Stromal cell of bone marrow (primary cell): Measurements from ENCODE around the gene SHCBP1L.

Experiments
- DNase-seq: peaks from one replicate; pipeline ENCODE4 v3.0.0-alpha.2; 2012; ENCODE audit warnings: low read depth

Gene SHCBP1L

GRCh38 chr1:182890927-182891610 lies 61.9 kb downstream of the SHCBP1L start:
- no peak for DNase-seq

DNA sequence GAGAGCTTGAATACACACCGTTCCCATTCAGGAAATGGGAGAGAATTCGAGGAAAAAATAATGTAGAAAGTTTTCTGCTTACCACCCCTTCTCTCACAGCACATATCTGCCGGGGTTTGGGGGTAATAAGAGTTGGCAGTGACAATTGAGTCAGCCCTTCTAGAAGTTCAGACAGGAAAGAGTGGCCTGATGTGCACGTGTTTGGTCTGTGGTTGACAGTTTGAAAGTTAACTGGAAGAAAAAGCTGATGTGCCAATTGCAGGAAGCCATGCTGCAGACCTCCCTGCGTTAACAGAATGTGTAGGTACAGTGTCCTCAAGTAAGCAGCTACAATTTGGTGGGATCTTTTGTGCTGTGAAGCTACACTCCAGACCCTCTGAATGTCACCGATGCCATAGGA lies 63.0 kb downstream of the SHCBP1L start:
- no peak for DNase-seq

DNA sequence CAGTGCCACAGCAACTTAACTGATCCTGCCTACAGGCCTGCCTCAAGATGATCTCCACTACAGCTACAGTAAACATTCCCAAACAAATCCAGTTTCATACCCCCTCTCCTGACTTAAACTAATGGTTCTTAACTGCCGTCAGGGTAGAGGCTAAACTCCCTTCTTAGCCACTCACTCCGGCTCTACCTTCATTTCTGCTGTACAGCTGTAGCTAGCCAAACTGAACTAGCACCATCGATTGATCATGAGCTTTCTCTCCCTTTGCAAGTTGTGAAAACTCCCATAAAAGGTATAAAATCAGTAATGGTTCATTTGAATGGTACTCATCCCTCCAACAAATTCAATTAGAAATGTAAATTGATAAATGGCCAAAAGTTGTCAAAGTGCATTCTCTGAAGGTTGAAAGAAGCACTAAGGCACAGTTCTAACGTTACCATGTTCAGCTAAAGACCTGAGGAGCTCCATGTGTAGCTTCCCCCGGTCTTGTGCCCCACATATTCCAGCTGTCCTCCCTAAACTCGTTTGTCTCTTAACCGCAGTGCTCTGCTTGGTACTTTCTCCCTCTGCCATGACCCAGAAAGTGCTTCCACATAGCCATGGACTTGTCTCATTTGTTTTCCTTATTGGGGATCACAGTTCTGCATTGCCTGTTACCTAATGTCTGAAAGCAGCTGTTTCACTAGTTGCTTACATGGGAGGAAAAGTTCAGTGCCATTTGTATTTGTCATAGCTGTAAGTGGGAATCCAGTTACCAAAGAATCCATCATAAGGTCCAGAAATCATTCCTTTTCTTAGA lies 64.0 kb downstream of the SHCBP1L start:
- DNase-seq = peak; percentile 13

GRCh38 chr1:182886985-182887384 lies 66.0 kb downstream of the SHCBP1L start:
- DNase-seq = no peak

GRCh38 chr1:182885591-182885990 lies 67.4 kb downstream of the SHCBP1L start:
- DNase-seq = no peak

DNA sequence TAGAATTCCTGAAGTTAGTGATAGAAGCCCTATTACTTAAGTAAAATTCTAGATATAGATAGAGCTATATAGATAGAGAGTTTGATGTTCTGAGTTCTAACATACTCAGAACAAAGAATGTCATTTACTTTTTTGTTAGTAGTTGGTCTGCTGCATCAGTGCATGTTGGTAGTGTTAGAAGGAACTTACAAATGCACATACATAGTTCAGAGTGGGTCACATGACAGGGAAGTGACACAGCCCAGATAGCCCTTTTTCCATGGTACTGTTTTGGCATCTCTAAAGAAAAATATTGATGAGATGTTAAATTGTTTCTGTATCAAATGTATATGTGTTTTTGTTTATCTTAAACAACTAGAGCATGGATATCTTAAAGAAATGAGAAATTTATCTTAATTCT lies 68.1 kb downstream of the SHCBP1L start:
- DNase-seq = no peak

- no peak for DNase-seq
These were observed 75.1 kb downstream of the SHCBP1L start for GRCh38 chr1:182877842-182878241.

- DNase-seq = no peak
These were observed 75.6 kb downstream of the SHCBP1L start for GRCh38 chr1:182877331-182877730.

DNA sequence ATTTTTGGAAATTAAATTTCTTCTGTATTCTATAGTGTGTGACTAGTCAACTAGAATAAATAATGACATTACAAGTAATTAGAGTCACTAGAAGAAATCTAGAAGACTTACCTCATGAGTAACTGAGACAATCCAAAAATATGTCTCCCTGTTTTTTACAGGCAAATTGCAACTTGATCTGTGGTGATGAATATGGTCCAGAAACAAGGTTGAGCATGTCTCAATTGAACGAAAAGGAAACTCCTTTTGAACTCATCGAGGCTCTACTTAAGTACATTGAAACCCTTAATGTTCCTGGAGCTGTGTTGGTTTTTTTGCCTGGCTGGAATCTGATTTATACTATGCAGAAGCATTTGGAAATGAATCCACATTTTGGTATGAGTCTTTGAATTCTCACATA lies 77.1 kb downstream of the SHCBP1L start:
- no peak for DNase-seq

DNA sequence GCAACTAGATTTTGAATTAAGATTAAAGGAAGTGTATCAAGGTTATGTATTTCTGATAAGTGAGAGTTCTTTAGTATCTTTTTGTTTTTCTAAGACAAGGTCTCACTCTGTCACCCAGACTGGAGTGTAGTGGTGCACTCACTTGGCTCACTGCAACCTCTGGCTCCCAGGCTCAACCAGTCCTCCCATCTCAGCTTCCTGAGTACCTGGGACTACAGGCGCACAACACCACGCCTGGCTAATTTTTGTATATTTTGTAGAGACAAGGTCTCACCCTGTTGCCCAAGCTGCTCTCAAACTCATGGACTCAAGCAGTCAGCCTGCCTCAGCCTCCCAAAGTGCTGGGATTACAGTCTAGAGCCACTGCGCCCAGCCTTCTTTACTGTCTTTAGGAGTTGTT lies 80.1 kb downstream of the SHCBP1L start:
- DNase-seq = no peak

- DNase-seq = no peak
These were observed 83.7 kb downstream of the SHCBP1L start for GRCh38 chr1:182869241-182869666.

DNA sequence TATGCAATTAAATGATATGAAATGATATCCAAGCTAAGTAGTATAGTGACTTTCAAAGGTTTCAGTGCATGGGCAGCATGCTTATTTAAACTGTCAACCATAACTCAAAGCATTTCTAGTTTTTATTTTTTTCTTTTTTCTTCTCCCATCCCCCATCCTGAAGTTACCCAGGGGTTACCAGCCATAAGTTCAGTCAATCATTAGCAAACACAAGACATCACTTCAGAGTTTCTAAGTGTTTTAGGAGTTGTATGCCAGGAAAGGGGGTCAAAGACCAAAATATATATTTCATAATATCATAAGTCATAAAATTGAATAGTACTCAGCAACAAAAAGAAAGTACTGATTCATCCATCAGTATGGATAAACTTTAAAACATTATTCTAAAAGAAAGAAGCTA lies 85.1 kb downstream of the SHCBP1L start:
- no peak for DNase-seq

DNA sequence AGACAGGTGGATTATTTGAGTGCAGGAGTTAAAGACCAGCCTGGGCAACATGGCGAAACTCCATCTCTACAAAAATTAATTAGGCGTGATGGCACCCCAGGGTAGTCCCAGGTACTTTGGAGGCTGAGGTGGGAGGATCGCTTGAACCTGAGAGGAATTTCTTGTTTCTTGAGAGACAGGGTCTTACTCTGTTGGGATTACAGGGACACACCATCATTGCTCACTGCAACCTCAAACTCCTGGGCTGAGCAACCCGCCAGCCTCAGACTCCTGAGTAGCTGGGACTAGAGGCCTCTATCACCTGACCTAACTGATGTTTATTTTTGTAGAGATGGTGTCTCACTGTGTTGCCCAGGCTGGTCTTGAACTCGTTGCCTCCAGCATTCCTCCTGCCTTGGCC lies 89.0 kb downstream of the SHCBP1L start:
- no peak for DNase-seq

DNA sequence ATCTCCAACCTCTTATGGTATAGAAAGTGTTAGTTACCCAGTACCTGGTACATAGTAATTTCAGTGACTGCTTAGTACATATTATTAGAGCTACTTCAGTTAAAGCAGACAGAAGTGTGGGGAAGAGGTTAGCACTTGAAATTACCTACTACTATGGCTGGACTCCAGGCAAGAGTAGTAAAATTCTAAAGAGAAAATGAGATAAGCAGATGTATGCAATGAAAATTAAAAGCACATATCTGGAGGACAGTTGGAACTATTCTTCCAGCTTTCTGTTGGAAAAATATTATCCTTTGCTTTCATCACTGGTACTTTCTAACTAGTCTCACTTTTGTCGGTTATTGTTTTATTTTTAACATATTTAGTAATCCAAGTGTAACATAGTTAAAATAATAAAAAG lies 90.1 kb downstream of the SHCBP1L start:
- no peak for DNase-seq

DNA sequence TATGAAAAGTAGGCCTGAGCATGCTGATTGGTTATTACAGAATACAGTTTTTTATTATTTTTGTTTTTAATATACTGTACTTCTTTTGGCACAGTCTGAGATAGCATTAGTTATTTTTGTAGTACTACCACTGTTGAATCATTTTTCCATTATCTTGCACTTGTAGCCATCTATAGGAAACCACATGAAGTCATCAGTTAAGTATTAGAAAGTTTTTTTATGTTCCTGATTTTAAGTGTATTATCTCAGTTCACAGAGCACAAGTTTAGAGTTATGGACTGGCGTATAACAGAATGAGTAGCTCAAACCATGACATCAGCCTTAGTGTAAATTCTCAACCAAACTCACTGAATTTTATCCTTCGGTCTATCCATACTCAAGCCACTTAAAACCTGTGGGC lies 91.0 kb downstream of the SHCBP1L start:
- no peak for DNase-seq

DNA sequence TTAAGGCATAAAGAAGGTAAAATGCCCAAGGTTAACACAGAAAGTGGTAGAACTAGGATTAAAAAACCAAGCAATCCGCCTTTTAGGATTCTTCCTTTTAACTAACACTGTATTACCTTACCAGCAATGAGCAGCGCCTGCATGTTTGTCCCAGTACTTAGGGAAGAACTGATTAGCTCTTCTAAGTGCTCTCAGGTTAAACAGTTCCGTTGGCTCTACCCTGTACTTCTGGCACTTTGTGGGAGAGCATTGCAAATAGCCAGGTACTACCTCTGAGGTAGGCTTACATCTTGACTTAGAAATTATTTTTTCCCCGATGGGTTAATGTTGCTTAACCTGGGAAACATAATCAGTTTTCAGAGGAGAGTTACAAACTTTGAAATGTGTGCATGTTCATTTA lies 92.3 kb downstream of the SHCBP1L start:
- no peak for DNase-seq

DNA sequence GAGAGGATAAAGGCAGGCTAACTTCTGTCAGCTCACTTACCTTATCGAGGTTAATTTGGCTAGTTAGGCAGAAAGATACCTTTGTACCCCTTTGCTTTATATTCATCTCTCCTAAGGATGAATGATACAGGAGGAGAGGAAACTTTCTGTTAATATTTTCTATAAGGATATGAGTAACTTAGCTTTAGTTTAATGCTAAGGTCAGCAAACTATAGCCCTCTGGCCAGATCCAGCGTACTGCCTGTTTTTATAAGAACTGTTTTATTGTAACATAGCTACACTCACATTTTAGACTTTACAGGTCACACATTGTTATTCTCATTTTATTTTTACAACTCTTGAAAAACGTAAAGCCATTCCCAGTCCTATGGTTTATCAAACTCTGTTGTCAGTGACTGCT lies 95.8 kb downstream of the SHCBP1L start:
- no peak for DNase-seq

DNA sequence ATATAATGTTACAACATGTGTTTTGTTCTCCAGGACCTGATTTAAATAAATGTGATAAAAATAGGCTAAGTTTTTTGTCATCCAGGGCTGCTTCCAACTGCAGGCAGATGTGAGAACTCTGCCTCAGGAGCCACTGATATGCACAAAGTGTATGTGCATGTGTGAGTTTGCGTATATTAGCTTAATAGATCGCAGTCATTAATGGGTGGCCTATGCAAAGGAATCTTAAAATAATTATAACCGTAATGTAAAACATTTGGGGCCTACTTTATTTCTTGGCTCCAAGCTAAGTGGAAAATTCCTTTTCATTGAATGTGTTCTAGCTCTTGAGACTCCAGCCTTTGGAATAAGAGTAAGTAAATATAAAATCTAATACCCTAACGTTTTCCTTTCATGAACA lies 97.1 kb downstream of the SHCBP1L start:
- DNase-seq = no peak

DNA sequence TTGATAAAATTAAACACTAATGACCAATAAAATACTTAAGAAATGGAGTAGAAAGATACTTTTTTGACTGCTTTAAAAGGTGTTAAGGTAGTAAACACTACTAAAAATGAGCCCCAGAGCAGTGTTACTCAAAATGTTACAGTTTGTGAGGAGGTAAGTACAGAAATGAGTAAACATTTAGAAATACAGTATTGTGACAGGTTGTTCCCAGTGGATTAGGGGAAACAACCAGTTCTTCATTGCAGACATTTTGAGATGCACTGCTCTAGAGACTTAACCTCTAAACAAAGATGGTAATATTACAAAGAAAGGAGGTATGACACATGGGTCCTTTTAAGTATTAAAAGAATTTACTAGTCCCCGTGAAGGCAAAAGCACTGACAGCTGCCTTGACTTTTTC lies 101.1 kb downstream of the SHCBP1L start:
- no peak for DNase-seq

DNA sequence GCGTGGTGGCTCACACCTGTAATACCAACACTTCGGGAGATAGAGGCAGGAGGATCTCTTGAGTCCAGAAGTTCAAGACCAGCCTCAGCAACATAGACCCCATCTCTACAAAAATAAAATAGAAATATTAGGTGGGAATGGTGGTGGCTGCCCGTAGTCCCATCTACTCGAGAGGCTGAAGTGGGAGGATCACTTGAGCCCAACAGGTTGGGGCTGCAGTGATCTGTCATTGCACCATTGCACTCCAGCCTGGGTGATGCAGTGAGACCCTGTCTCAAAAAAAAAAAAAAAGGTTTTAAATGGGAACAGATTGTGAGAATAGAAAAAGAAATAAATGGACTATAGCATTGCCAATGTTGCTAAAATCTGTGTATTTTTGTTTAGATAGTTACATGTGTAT lies 102.6 kb downstream of the SHCBP1L start:
- DNase-seq = no peak
